Right ventricle myocardium superior (tissue), 1 donor: Measurements from ENCODE around the gene SLFN12L. TPM values are rescaled to one million over a fixed set of nuclear protein-coding genes. Genes with fewer than 3 reads are reported as not detected.
"Not testable (repeated sequence)": the region's sequence is repeated elsewhere in the genome, so short reads cannot be mapped to it uniquely, and the experiment has no call there.

ENCODE experiments used
- ATAC-seq: fragments of 200-7000 bp; cut with Tn5 transposase; one replicate; pipeline ENCODE4 v1.9.1; 2020; ENCODE audit warnings: mild to moderate bottlenecking; ENCODE audit not compliant: poor library complexity
- DNase-seq: peaks from one replicate; pipeline ENCODE4 v3.0.0-alpha.2; 2020
- intact Hi-C: fragments of 100-400 bp; cut with DNase I; formaldehyde crosslinking; loops from one replicate; pipeline ENCODE4 v1.11.2; 2022
- long read RNA-seq: library from polyadenylated mRNA; unstranded; transcript quantifications from one replicate; pipeline ENCODE4 v2.0.0, GENCODE V29; 2021
- total RNA-seq: library from RNA; stranded (reverse); fragmentation: NEBNext Ultra II Directional; extraction: Animal tissue kit (Norgen Biotek cat#: 25700); gene quantifications from one replicate; pipeline ENCODE4 v1.2.1, GENCODE V29; 2021
- donor health status: DM: no; HTN: yes; CAD: no; lungs with severe emphysema.

Gene SLFN12L
- total RNA-seq = 0.19 TPM
- long read RNA-seq = 0 reads

DNA sequence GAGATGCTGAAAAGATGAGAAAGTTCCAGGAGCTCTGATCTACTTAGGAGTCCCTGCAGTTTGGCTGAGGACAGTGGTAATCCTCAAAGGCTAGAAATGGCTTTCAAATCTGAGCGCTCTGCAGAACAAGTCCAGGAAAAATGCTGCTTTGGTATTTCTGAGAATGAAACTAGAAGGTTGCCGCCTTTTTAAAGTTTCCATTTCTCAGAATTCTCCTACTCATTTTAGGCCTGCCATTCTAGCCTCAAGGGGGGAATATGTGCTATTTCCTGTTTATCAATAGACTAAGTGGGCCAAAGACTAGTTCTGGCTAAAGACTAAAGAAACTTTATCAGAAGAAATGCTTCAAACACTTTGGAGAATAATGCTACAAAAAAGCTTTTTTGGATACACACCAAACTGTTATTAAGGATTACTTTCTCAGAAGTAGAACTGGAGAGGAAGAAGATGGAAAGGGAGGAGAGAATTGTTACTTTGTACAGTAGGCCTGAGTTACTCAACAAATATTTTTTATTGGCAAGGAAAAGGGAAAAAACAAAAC lies at the start of gene SLFN12L:
Gene SLFN12L, minus strand, starts transcription at position 78 of the 541 bp plus-strand sequence. CDS start 15,314 bp downstream, outside the sequence.
- intact Hi-C loops = loop anchor here (5.0 kb wide), 1 partner anchor 365 kb away; no protein-coding TSS in a partner anchor
- no peak for DNase-seq
- peak; percentile 40 for ATAC-seq

DNA sequence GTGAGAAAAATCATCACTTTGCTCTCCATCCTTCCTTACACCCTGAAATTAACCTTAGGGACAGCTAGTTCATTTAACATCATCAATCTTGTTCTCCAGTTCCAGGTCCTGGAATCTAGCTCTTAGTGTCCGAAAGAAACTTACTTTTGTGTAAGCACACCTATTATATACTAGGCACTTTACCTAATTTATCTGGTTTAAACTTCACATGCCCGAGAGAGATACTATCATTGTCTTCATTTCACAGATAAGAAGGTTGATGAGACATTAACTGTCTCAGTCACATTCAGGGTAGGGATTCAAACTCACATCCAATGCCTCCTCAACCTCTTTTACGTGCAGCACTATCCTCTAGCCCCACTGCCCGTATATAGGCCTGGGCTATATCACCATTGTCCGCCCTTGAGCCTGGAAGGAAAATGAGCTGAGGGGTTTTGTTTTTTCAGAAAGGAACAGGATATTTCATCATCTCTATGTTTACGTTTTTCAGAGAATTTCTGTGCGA lies 49.1 kb upstream of the SLFN12L start:
- intact Hi-C loops = no loop called here
- peak; percentile 18 for ATAC-seq
- no peak for DNase-seq

DNA sequence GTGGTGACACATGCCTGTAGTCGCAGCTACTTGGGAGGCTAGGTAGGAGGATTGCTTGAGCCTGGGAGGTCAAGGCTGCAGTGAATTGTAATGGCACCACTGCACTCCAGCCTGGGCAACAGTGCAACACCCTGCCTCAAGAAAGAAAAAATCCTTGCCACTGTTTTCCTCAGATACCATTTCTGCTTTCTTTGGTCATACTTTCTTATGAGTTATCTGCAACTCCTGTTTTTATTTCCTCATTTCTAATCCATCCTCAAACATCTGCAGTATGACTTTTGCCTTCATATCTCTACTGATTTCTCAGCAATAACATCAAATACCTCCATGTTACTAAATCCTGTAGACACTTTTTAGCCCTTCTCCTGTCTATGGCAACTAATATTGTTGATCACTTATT lies 46.6 kb upstream of the SLFN12L start:
- intact Hi-C loops = no loop called here
- no peak for DNase-seq

DNA sequence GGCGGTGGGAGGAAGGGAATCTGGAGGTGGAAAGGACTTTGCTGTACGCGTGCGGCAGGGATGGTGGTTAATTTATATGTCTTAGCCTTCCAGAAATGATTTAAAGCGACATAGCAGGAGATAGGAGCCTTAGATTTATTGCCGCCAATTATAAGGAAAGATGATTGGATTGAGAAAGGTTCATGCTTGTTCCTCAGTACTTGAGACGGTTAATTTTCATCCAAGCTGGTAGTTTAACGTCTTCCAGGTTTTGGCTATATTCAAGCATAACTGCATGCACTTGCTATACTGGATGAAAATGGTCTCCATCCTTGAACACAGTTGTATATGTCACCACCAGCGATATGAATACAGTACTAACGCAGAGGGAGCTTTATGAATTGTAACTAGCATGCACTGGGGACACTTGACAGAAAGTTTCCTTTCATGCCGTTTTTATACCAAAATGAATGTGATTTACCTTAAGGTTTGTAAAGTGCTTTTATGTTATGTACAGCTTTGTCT lies 41.5 kb upstream of the SLFN12L start:
- ATAC-seq = no peak
- DNase-seq = no peak
- intact Hi-C loops = no loop called here

More for the DNA sequence above, 46.6 kb upstream of the SLFN12L start:
- no peak for ATAC-seq

DNA sequence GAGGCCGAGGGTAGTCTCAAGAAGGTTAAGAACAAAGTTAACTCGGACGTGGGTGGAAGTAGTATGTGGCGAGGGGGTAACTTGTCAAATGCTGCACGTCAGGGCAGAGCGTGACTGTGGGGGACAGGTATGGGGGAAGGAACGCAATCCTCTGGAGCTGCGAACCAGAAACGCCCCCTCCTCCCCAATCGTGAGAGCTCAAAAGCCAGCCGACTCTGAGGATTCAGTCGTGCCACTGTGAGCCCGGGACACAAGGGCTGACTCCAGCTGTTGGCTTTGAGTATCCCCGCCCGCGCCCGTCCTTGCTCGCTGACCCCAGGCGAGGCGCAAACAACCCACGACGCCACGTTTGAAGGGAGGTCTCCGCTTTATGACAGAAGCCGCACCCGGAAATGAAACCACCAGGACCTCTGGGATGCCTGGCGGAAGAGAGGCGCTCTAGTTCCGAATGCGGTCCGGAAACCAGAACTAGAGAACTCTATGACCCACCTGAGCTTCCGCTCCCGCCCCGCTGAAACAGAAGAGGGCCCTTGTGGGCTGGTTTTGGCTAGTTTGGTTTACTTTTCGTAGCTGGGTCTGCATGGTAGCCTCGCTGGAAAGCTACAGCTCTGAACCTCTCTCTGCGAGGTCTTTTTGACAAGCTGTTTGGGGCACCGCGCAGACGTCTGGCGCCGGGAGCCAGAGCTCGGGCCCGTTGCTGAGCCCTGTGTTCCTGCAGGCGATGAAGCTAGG lies 40.9 kb upstream of the SLFN12L start, which contains the start of gene PEX12:
Gene PEX12, minus strand, starts transcription at position 375 of the 732 bp plus-strand sequence. CDS start 550 bp downstream, outside the sequence.
- peak; percentile 92 for DNase-seq
- ATAC-seq = peak; percentile 98
- intact Hi-C loops = no loop called here

DNA sequence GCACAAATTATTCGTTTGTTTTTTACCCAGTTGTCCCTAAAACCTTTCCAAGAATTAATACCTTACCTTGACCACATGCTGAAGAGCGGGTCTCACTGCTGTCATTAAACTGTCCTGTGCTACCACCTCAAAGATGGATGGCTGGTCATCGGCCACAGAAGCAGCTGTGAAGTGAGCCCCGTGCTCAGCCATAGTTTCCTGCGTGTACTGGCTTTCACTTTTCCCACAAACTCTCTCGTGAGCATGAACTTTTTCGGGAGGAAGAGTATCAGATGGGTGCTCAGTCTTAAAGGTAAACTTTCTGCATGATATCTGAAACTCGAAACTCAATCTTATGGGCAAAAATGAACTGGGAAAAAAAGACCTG lies 40.3 kb upstream of the SLFN12L start:
- intact Hi-C loops = no loop called here

DNA sequence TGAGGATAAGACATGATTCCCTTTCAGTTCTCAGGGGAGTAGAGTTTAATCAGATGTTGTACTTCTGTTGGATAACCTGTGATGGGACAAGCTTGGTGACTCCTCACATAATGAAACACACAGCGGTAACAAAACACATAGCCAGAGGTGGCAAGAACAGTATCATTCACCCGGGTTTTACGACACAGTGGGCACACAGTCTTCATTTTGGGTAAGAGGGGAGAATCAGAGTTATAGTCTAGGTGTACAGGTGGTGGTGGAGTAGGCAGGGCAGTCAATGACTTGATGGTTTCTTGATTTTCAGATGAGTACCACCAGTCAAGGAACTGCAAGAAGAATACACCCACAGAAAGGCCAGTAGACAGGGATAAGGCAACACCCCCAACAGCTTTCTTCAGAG lies 38.3 kb upstream of the SLFN12L start:
- DNase-seq = no peak
- intact Hi-C loops = no loop called here
- no peak for ATAC-seq

More for the DNA sequence above, 40.3 kb upstream of the SLFN12L start:
- DNase-seq (no peak), ATAC-seq (peak; percentile 32)

DNA sequence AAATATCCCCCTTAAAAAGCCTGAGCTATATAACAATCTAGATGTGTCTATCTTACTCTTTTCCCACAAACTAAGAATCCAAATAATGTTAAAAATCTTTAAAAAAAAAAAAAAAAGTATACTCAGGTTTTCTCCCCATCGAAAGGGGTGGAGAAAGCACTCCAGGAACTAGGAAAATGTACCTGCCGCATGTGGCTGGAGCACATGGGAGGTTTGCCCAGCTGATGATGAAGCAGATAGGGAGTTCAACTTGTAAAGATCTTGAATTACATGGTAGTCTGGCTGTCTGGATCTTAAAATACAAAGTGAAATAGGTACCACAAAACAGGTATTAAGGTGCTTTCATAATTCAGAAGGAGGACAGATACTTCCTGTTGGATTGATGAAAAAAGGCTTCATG lies 31.9 kb upstream of the SLFN12L start:
- intact Hi-C loops = no loop called here
- DNase-seq = no peak
- ATAC-seq = no peak

DNA sequence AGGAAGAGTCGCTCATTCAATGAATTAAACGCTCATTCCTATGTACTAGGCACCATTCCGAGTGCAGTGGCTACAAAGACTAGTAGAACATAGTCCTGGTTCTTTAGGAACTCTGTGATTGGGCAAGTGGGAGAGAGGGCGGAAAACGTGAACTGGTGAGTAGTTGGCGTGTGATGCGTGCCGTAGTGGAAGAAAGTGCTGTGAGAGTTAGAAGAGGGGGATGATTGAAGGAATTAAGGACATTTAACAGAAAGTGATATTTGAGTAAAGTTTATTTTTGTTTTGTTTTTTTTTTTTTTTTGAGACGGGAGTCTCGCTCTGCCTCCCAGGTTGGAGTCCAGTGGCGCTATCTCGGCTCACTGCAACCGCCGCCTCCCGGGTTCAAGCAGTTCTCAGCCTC lies 31.1 kb upstream of the SLFN12L start:
- intact Hi-C loops = no loop called here
- ATAC-seq (no peak), DNase-seq (no peak)

DNA sequence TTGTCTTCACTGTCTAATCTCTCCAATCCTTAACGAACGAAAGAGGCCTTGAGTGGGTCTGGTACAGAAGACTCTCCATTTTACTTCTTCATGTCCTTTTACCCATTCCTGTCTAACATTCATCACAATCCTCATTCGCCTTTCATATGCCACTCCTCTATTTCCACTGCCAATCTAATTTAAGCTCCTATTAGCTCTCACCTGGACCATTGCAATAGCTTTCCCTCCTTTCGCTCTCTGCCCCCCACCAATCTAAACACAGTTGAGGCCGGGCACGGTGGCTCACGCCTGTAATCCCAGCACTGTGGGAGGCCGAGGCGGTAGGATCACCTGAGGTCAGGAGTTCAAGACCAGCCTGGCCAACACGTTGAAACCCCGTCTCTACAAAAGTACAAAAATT lies 29.5 kb upstream of the SLFN12L start:
- intact Hi-C loops = no loop called here
- no peak for DNase-seq
- ATAC-seq = no peak

DNA sequence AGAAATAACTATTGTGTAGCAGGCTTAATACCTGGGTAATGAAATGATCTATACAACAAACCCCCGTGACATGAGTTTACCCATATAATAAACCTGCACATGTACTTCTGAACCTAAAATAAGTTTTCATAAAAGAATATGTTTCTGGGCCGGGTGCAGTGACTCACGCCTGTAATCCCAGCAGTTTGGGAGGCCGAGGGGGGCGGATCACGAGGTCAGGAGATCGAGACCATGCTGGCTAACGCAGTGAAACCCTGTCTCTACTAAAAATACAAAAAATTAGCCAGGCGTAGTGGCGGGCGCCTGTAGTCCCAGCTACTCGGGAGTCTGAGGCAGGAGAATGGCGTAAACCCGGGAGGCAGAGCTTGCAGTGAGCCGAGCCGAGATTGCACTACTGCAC lies 25.7 kb upstream of the SLFN12L start:
- ATAC-seq, DNase-seq, intact Hi-C loops: not testable (repeated sequence)

DNA sequence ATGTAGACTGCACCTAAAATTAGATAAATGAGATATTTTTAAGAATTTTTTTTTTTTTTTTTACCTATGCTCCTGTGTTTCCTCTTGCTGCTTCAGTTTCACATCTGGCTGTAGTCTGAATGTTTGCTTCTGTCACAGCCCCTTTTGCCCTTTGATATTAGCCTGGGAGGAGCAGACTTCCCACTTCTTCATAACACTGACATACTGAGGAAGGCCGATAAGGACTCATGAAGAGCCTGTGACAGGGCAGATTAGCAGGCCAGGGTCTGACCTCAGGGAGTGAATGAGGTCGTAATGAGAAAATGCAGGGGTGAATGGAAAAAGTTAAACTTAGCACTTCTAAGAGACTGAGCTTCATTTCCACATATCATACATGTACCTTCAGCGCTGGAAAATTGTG lies 23.2 kb upstream of the SLFN12L start, which contains the start of gene SLFN14:
Gene SLFN14, minus strand, starts transcription at position 117 of the 400 bp plus-strand sequence. CDS start 2,757 bp downstream, outside the sequence.
- ATAC-seq (no peak), DNase-seq (no peak)
- intact Hi-C loops = no loop called here

DNA sequence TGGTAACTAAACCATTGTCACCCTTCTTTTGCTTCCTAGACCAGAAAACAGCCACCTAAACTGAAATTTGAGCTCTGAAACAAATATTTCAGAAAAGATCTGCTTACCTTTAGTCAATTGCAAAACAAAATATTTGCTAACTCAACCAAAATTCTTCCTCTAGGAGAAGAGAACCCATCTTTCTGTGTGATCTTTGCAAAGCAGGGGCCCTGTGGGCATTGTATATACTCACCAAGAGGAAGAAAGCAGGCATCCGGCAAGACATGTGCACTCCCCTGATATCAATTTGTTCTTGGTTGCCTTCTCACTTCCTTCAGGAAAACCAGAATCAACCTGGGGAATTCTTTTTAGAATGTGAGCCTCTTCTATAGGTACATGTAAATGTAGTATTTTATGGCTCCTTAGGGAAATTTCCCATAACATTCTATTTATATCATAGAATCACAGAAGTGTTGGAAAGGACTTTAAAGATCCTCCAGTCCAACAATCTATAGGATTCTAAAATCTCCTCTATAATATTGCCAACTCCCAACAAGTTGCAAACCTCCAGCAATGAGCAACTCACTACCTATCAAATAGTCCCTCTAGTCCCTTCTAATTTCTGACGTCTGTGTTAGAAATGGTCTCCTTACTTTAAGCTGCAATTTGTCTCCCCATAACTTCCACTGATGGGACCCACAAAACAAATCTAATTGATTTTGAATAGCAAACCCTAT lies 22.2 kb upstream of the SLFN12L start:
- ATAC-seq (no peak), DNase-seq (no peak)
- intact Hi-C loops = no loop called here

DNA sequence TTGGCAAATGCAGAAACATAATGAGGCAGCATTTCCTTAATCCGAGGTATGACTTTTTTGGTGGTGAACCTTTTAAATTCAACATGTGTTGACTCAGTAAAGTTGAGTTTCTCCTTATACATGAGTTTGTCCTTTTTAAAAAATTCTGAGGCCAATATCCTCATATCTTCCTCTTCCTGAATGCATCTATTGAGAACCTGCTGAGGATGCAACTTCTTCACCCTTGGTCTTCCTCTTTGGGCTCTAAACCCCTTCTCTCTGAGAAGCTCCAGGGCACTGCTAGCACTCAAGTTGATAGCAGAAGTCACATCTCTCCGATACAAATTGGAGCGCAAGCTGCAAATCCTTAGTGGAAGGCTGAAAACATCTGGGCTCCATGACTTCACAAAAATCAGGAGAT lies 19.9 kb upstream of the SLFN12L start:
- ATAC-seq (no peak), DNase-seq (no peak)
- intact Hi-C loops = no loop called here

DNA sequence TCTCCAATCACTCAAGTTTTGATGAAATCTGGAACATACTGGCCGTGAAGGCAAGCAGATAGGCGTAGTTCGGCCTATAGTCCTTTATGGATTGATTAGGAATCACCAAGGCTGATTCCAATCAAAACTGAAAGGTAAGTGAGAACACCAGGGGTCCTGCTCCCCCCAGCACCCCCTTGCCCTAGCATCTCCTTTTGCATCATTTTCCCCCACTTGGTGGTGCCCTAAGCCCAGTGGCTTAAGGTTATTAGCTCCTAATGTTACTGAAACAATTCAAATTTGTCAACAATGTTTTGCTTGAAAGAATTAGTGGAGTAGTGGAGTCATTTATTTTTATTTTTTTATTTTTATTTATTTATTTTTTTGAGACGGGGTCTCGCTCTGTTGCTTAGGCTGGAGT lies 18.2 kb upstream of the SLFN12L start:
- ATAC-seq (no peak), DNase-seq (no peak)
- intact Hi-C loops = no loop called here

DNA sequence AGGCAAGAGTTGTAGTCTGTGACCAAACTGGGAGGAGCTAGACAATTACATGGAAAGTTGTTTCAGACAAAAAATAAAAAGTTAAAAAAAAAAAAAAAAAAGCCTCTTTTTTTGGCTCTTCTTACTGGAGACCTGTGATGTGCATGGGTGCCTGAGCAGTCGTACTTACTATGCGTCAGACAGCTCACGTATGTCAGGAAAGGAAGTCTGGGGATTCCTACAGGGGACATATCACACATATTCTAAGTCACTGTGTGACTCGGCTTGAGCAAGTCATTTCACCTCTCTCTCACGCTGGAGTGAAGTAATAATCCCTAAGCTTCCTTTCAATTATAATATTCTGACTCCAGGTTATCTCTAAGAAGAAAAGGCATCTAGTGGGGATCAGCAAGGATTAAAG lies 17.2 kb upstream of the SLFN12L start:
- intact Hi-C loops = no loop called here
- ATAC-seq = no peak
- DNase-seq = no peak

DNA sequence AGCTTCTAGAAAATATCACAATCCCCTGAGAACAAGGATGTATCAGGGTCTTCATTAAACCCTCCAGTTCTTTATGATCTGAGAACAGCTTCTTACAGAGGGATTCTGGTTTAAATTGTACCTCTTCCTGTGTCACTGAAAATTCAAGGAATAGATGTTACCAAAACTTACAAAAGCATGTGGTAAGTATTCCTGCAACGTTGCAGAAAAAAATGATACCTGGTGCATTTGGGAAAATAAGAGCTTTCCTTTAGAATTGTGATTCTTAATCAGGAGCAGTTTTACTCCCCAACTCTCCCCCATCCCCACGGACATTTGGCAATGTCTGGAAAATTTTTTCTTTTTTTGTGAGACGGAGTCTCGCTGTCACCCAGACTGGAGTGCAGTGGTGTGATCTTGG lies 15.8 kb upstream of the SLFN12L start:
- intact Hi-C loops = no loop called here
- no peak for ATAC-seq

DNA sequence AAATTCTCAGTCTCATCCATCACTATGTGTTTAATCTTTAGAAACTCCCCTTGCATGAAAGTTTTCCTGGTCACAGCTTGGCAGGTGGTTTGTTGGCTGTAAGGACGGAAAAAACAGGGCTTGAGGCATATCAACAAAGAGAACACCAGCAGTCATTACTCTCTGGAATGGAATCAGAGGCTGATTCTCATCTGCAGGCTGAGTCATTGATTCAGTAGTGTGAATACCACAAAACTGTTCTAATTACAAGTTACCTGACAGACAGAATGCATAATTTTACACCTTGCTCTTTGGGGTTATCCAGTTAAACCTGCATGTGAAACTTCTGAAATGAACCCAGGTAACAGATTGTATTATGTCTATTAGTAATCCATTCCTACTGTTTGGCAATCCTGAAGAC lies 11.5 kb upstream of the SLFN12L start:
- intact Hi-C loops = loop anchor here (10.0 kb wide), 1 partner anchor 64 kb away; no protein-coding TSS in a partner anchor
- no peak for ATAC-seq

More for the DNA sequence above, 15.8 kb upstream of the SLFN12L start:
- DNase-seq = no peak

DNA sequence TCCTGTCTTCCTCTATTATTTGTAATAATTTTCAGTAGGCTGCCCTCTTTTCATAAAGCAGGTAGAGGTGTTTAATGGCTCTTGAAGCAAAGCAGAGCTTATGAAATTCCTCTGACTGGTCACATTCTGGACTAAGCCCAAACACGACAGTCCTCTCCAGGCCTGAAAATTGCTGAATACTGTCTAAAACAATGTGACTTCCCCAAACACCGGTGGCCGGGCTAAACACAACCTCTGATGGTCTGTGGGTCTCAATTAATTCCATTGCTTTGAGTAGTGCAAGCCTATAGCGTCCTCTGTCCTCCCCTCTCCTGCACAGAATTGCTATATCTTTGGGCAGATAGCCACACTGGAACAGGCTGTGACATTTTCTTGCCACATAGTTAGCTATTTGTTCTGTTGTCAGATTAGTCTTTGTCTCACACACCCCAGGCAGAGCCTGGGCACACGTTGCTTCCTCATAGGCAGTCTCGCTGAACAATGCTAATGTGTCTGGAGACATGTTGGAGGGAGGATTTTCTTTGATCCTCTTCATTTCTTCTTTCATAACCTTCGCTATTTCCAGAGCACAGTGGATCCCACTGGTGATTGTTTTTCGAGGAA lies 10.8 kb upstream of the SLFN12L start:
- DNase-seq (no peak), ATAC-seq (peak; percentile 73)
- intact Hi-C loops = loop anchor here (10.0 kb wide), 1 partner anchor 64 kb away; no protein-coding TSS in a partner anchor

More for the DNA sequence above, 11.5 kb upstream of the SLFN12L start:
- no peak for DNase-seq
